ENCODE measurements around the gene NPFFR1. TPM values are rescaled to one million over a fixed set of nuclear protein-coding genes. Genes with fewer than 3 reads are reported as not detected.

NPFFR1 gene
- total and polyA plus RNA-seq, 10 of the 15 experiments (the other 5 are each of a cell fraction or from before 2014, with no cell fraction given) = 0.03 TPM; not detected in 9

GRCh38 chr10:70271996-70272924, 11.5 kb downstream of the NPFFR1 start:
- peaks cover 31% of the 10 kb centered on the region for H3K4me1 ChIP-seq (ENCODE audit: control insufficient read depth, insufficient read depth, low read length)
- H3K4me2 ChIP-seq (ENCODE audit: control insufficient read depth, insufficient read depth) = peak overlapping the region; percentile 57; the same call in 1 of the 2 replicates
- no TSS peak for BruUV-seq (replicated peaks)
- ChIA-PET POLR2A (interaction anchor here (0.7 to 3.6 kb wide), 6 partner anchors 9 to 92 kb away, joined by 3 to 20 read pairs (median 4); no protein-coding TSS in a partner anchor), RAD21 (ENCODE audit: unreplicated experiment) (interaction anchor here (0.7 to 8.2 kb wide), 13 partner anchors 12 to 667 kb away, joined by 3 to 90 read pairs (median 9); partner anchors contain the start of genes NPFFR1, PPA1 and TYSND1), SMC1A (ENCODE audit: uncharacterized antibody, unreplicated experiment) (interaction anchor here (1.0 to 12.9 kb wide), 14 partner anchors 10 to 105 kb away, joined by 3 to 274 read pairs (median 8); no protein-coding TSS in a partner anchor), CTCF (interaction anchor here (0.7 to 18.7 kb wide), 21 partner anchors 8 to 156 kb away, joined by 3 to 756 read pairs (median 9); partner anchors contain the start of genes PPA1 and TYSND1)
- peak overlapping the region; percentile 15; the same call in 1 of the 2 replicates for H2AFZ ChIP-seq (ENCODE audit: control insufficient read depth, low read depth, low read length)
- peak overlapping the region; percentile 29 for H3K27ac ChIP-seq (ENCODE audit: control insufficient read depth, insufficient read depth)
- in situ Hi-C loops (cut with MboI) = loop anchor here (5.0 kb wide), 1 partner anchor 85 kb away; no protein-coding TSS in a partner anchor
- no peak overlapping the region for H3K9ac ChIP-seq (ENCODE audit: control insufficient read depth, insufficient read depth, low read length)
- 79% methylated on average over 17 of the region's 17 CpGs for WGBS (ENCODE audit: insufficient coverage, insufficient replicate concordance, low lambda C conversion rate, missing lambda C conversion rate)
- H3K36me3 ChIP-seq (ENCODE audit: control insufficient read depth in 2 of 2, insufficient read depth in 2 of 2, low read length in 1 of 2) = no peaks in the 10 kb centered on the region
- H3K9me3 ChIP-seq (replicated peaks; ENCODE audit: control insufficient read depth, insufficient read depth, low read length) = no peaks in the 10 kb centered on the region; the same call in 2 of the 3 replicates
- no peak; the same call in 1 of the 2 replicates for TF ChIP-seq SMARCA5 (IDR thresholded peaks at IDR 0.05)
- no peak for TF ChIP-seq ATF7 (IDR thresholded peaks at IDR 0.05; ENCODE audit: low read depth)
- 0 out of 3 replicates have a peak, but pooled peaks of 1 of the 2 experiments have one; percentile 2 for TF ChIP-seq EGR1 (IDR thresholded peaks at IDR 0.05; ENCODE audit: borderline replicate concordance in 1 of 2, low read depth in 2 of 2, low read length in 2 of 2)
- TF ChIP-seq MLLT1 (IDR thresholded peaks at IDR 0.05) = peak; percentile 94
- no peak for TF ChIP-seq E2F8 (IDR thresholded peaks at IDR 0.05; ENCODE audit: low read depth, partially characterized antibody)
- TF ChIP-seq CBX3 (IDR thresholded peaks at IDR 0.05; ENCODE audit: borderline replicate concordance, low read depth) = no peak
- no peak for TF ChIP-seq CHD2 (IDR thresholded peaks at IDR 0.05; ENCODE audit: borderline replicate concordance, low read depth, low read length)
- 0 out of 2 replicates have a peak, but pooled peaks have one; percentile 24 for TF ChIP-seq MTA3 (IDR thresholded peaks at IDR 0.05; ENCODE audit: borderline replicate concordance, low read length)
- no peak for TF ChIP-seq NBN (IDR thresholded peaks at IDR 0.05)
- no peak for TF ChIP-seq MXI1 (IDR thresholded peaks at IDR 0.05; ENCODE audit: low read depth, low read length)
- no peak for FAIRE-seq
- peak; percentile 10 for ATAC-seq
- DNase-seq (ENCODE audit: low read depth, low spot score) = no peak
- H3K79me2 ChIP-seq (ENCODE audit: control insufficient read depth, insufficient read depth, low read length) = no peaks in the 10 kb centered on the region
- H3K27me3 ChIP-seq (replicated peaks in 1 of 2; ENCODE audit: control insufficient read depth in 2 of 2, insufficient read depth in 2 of 2, low read length in 1 of 2) = no peaks in the 10 kb centered on the region
- intact Hi-C loops (cut with micrococcal nuclease; ENCODE audit: unreplicated experiment) = loop anchor here (2.0 to 5.0 kb wide), 4 partner anchors 40 to 93 kb away; partner anchors contain the start of gene PPA1
- H3K4me3 ChIP-seq = no peak overlapping the region
- no peaks in the 10 kb centered on the region for H4K20me1 ChIP-seq (ENCODE audit: control insufficient read depth, insufficient read depth)
